Fibroblast of the aortic adventitia (primary cell): ENCODE measurements around the gene NR2C2. TPM values are rescaled to one million over a fixed set of nuclear protein-coding genes. Genes with fewer than 3 reads are reported as not detected.

ENCODE experiments used
- DNase-seq: peaks from one replicate; pipeline ENCODE4 v3.0.0-alpha.2; 2010; ENCODE audit warnings: low read depth
- H3K4me3 ChIP-seq: 2 replicates; pipeline ENCODE4 v1.5.1; 2011; ENCODE audit warnings: low read depth, mild to moderate bottlenecking, control low read depth, low read length, moderate library complexity
- CTCF ChIP-seq: IDR thresholded peaks from 2 replicates; pipeline ENCODE4 v1.5.1; 2011; ENCODE audit warnings: mild to moderate bottlenecking, low read length, control low read depth, inconsistent platforms; ENCODE audit not compliant: insufficient read depth
- total RNA-seq: library from RNA; depleted of rRNA; stranded (reverse); fragments of >200 nt; gene quantifications from 2 replicates; pipeline ENCODE4 v1.2.3, GENCODE V29; 2012; ENCODE audit warnings: low replicate concordance

Gene NR2C2
- total RNA-seq, 1 donor = 33.8 TPM

GRCh38 chr3:14921811-14922705 is 25.3 kb upstream of the NR2C2 start:
- no peak overlapping the region for H3K4me3 ChIP-seq
- TF ChIP-seq CTCF = no peak
- DNase-seq = peak; percentile 15

GRCh38 chr3:14922863-14923262 is 24.5 kb upstream of the NR2C2 start:
- H3K4me3 ChIP-seq = no peak overlapping the region
- TF ChIP-seq CTCF = no peak
- no peak for DNase-seq

GRCh38 chr3:14923476-14923875 is 23.9 kb upstream of the NR2C2 start:
- no peak for DNase-seq
- no peak overlapping the region for H3K4me3 ChIP-seq
- no peak for TF ChIP-seq CTCF

GRCh38 chr3:14925729-14926591 is 21.4 kb upstream of the NR2C2 start:
- peak; percentile 80 for DNase-seq
- peak; percentile 79 for TF ChIP-seq CTCF
- no peak overlapping the region for H3K4me3 ChIP-seq

DNA sequence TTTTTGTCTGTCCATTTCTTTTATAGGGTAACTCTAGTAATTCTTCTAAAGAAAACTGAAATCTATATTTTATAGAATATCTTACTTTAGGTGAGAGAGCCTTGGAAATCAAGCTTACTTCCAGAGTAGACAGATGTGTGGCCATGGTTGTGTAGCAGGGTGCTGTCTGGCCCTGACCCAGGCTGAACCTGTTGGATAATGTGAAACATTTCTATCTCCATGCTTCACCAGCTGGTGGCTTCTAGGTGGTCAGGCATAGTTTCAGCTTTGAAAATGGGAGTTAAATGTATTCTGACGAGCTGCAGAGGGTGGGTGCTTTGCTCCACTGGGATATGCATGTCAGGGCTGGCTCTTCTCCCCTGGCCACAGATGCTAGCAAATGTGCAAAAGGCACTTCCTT is 20.8 kb upstream of the NR2C2 start:
- TF ChIP-seq CTCF = no peak
- no peak for DNase-seq
- no peak overlapping the region for H3K4me3 ChIP-seq

DNA sequence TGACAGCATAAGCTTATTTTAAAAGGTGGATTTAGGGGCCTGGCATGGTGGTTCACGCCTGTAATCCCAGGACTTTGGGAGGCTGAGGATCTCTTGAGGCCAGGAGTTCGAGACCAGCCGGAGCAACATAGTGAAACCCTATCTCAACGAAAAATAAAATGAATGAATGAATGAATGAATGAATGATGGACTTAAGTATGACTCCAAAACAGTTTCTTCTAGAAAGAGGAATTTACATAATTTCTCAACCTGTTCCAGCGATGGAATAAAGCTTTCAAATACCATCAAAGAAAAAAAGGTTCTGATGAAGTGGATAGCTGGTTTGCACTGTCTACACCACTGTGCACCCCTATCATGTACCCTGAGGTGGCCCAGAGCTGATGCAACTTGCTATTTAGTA is 20.1 kb upstream of the NR2C2 start:
- no peak for TF ChIP-seq CTCF
- no peak for DNase-seq

More for the DNA sequence above, 20.1 kb upstream of the NR2C2 start:
- H3K4me3 ChIP-seq = no peak overlapping the region
